CD8-positive, alpha-beta memory T cell (primary cell): ENCODE measurements around the gene ELAVL4. TPM values are rescaled to one million over a fixed set of nuclear protein-coding genes. Genes with fewer than 3 reads are reported as not detected.
A peak's percentile ranks its signal among the peaks of the same experiment; 100 is the strongest.

Experiments
- CTCF ChIA-PET: fragments of 350-600 bp; sonication (Branson Sonifier 250); formaldehyde crosslinking; loops from one replicate; lab custom pipeline; 2021; ENCODE audit warnings: antibody characterized with exemption; lab: Charles Lee
- POLR2A ChIA-PET: fragments of 350-600 bp; sonication (Branson Sonifier 250); formaldehyde crosslinking; loops from one replicate; lab custom pipeline; 2021; ENCODE audit warnings: antibody characterized with exemption; lab: Charles Lee
- DNase-seq, 5 donors: peaks; one replicate each; pipeline versions ENCODE4 v3.0.0 to v3.0.0-alpha.2; 2020 to 2022; ENCODE audit warnings: mixed read lengths in 1 of 5
- H3K27ac ChIP-seq: one replicate; pipeline ENCODE4 v1.7.0; 2013; ENCODE audit warnings: low read depth, mild to moderate bottlenecking, low read length, moderate library complexity
- H3K27me3 ChIP-seq: 2 replicates; pipeline ENCODE4 v1.7.0; 2013; ENCODE audit warnings: low read length, mild to moderate bottlenecking; ENCODE audit not compliant: insufficient read depth, poor library complexity, severe bottlenecking
- H3K36me3 ChIP-seq: 2 replicates; pipeline ENCODE4 v1.7.0; 2013; ENCODE audit warnings: mild to moderate bottlenecking, low read length, moderate library complexity; ENCODE audit not compliant: insufficient read depth
- H3K4me1 ChIP-seq: 2 replicates; pipeline ENCODE4 v1.7.0; 2013; ENCODE audit warnings: mild to moderate bottlenecking, low read length, moderate library complexity; ENCODE audit not compliant: insufficient read depth
- H3K4me3 ChIP-seq: 2 replicates; pipeline ENCODE4 v1.7.0; 2013; ENCODE audit warnings: mild to moderate bottlenecking, low read length
- H3K9me3 ChIP-seq: 2 replicates; pipeline ENCODE4 v1.7.0; 2013; ENCODE audit warnings: mild to moderate bottlenecking, low read length
- H3K27ac Mint-ChIP-seq, 8 donors: one replicate each; pipeline ENCODE4 v1.8.0; 2020 to 2021; ENCODE audit warnings: mixed read lengths in 8 of 8, mild to moderate bottlenecking in 6 of 8, inconsistent platforms in 3 of 8, moderate library complexity in 3 of 8
- H3K27me3 Mint-ChIP-seq, 2 donors: one replicate each; pipeline ENCODE4 v1.8.0; 2020 to 2021; ENCODE audit warnings: mixed read lengths in 2 of 2, mild to moderate bottlenecking in 1 of 2, moderate library complexity in 1 of 2
- H3K36me3 Mint-ChIP-seq, 3 donors: one replicate each; pipeline ENCODE4 v1.8.0; 2020 to 2021; ENCODE audit warnings: mixed read lengths in 3 of 3, inconsistent platforms in 1 of 3, mild to moderate bottlenecking in 1 of 3
- H3K4me1 Mint-ChIP-seq, 3 donors: one replicate each; pipeline ENCODE4 v1.8.0; 2020 to 2021; ENCODE audit warnings: mixed read lengths in 3 of 3, inconsistent platforms in 1 of 3, mild to moderate bottlenecking in 1 of 3
- H3K4me3 Mint-ChIP-seq, 7 donors: one replicate each; pipeline ENCODE4 v1.8.0; 2020 to 2021; ENCODE audit warnings: mixed read lengths in 7 of 7, mild to moderate bottlenecking in 6 of 7, moderate library complexity in 4 of 7, inconsistent platforms in 2 of 7
- H3K9me3 Mint-ChIP-seq, 5 donors: one replicate each; pipeline ENCODE4 v1.8.0; 2020 to 2022; ENCODE audit warnings: mixed read lengths in 5 of 5, mild to moderate bottlenecking in 3 of 5, moderate library complexity in 2 of 5, inconsistent platforms in 1 of 5
- polyA plus RNA-seq: library from polyadenylated mRNA; unstranded; fragments of 300-500 nt; fragmentation: Illumina TruSeq; gene quantifications from one replicate; pipeline ENCODE4 v1.2.3, GENCODE V29; 2021
- total RNA-seq, 2 experiments: library from RNA; stranded (reverse); gene quantifications; one replicate each; pipeline ENCODE4 v1.2.3, GENCODE V29; 2021

ELAVL4 gene
- total RNA-seq (not detected), polyA plus RNA-seq (0.10 TPM)

- H3K4me1 Mint-ChIP-seq, result peaks cover 15 to 19% (median 16%) of the 10 kb centered on the region in 3 donors
- Histone ChIP-seq H3K27me3 (peaks cover 8% of the 10 kb centered on the region), H3K27ac (no peak within 1 kb of the TSS), H3K4me3 (no peak within 1 kb of the TSS), H3K36me3 (no peaks in the 10 kb centered on the region), H3K4me1 (no peaks in the 10 kb centered on the region), H3K9me3 (no peaks in the 10 kb centered on the region)
- no peak for DNase-seq
- H3K4me3 Mint-ChIP-seq, result peak within 1 kb of the TSS; percentile 31 to 73 (median 57)
- no peaks in the 10 kb centered on the region for H3K36me3 Mint-ChIP-seq
- H3K27ac Mint-ChIP-seq, result peak within 1 kb of the TSS in 1 of 8 donors; percentile 12
- peaks cover 0 to 6% (median 0%) of the 10 kb centered on the region in 5 donors for H3K9me3 Mint-ChIP-seq
- H3K27me3 Mint-ChIP-seq, result peaks cover 36 to 71% of the 10 kb centered on the region in 2 donors
- ChIA-PET CTCF (no interaction called here), POLR2A (no interaction called here)
Observed at GRCh38 chr1:50108497-50109059, at the start of gene ELAVL4. ELAVL4 (plus strand) TSS chr1:50108920; CDS start chr1:50109190, 270 bp downstream.

- no peaks in the 10 kb centered on the region for H3K4me1 ChIP-seq
- Mint-ChIP-seq H3K9me3 (peaks cover 0 to 5% (median 0%) of the 10 kb centered on the region in 5 donors), H3K27ac (no peak overlapping the region), H3K27me3 (no peaks in the 10 kb centered on the region), H3K4me3 (no peak overlapping the region), H3K36me3 (no peaks in the 10 kb centered on the region), H3K4me1 (no peaks in the 10 kb centered on the region)
- no peak for DNase-seq
- H3K9me3 ChIP-seq, result no peaks in the 10 kb centered on the region
- H3K4me3 ChIP-seq, result no peak overlapping the region
- POLR2A ChIA-PET, result no interaction called here
- H3K27ac ChIP-seq, result no peak overlapping the region
- H3K36me3 ChIP-seq, result no peaks in the 10 kb centered on the region
- CTCF ChIA-PET, result no interaction called here
- H3K27me3 ChIP-seq, result no peaks in the 10 kb centered on the region
Observed at GRCh38 chr1:50060279-50060678, 48.4 kb upstream of the ELAVL4 start.

GRCh38 chr1:50066806-50067205 is 41.9 kb upstream of the ELAVL4 start:
- Histone ChIP-seq H3K4me3 (no peak overlapping the region), H3K9me3 (no peaks in the 10 kb centered on the region), H3K36me3 (no peaks in the 10 kb centered on the region), H3K4me1 (no peaks in the 10 kb centered on the region), H3K27ac (no peak overlapping the region), H3K27me3 (no peaks in the 10 kb centered on the region)
- Mint-ChIP-seq H3K27ac (no peak overlapping the region), H3K36me3 (no peaks in the 10 kb centered on the region), H3K4me3 (no peak overlapping the region), H3K9me3 (peaks cover 0 to 3% (median 0%) of the 10 kb centered on the region in 5 donors), H3K27me3 (peaks cover 0 to 3% of the 10 kb centered on the region in 2 donors), H3K4me1 (no peaks in the 10 kb centered on the region)
- POLR2A ChIA-PET, result no interaction called here
- CTCF ChIA-PET, result no interaction called here
- no peak for DNase-seq

GRCh38 chr1:50074931-50075330 is 33.8 kb upstream of the ELAVL4 start:
- no peak overlapping the region for H3K27ac Mint-ChIP-seq
- H3K9me3 Mint-ChIP-seq, result no peaks in the 10 kb centered on the region
- DNase-seq, result no peak
- no peaks in the 10 kb centered on the region for H3K36me3 Mint-ChIP-seq
- Histone ChIP-seq H3K4me1 (no peaks in the 10 kb centered on the region), H3K27me3 (no peaks in the 10 kb centered on the region), H3K9me3 (no peaks in the 10 kb centered on the region), H3K4me3 (no peak overlapping the region), H3K27ac (no peak overlapping the region), H3K36me3 (no peaks in the 10 kb centered on the region)
- POLR2A ChIA-PET, result no interaction called here
- peaks cover 0 to 1% of the 10 kb centered on the region in 2 donors for H3K27me3 Mint-ChIP-seq
- no peaks in the 10 kb centered on the region for H3K4me1 Mint-ChIP-seq
- no peak overlapping the region for H3K4me3 Mint-ChIP-seq
- CTCF ChIA-PET, result no interaction called here

- no peak overlapping the region for H3K4me3 Mint-ChIP-seq
Observed at GRCh38 chr1:50077273-50077672, 31.4 kb upstream of the ELAVL4 start.

GRCh38 chr1:50080904-50081586 is 27.7 kb upstream of the ELAVL4 start:
- DNase-seq, result no peak
- no peaks in the 10 kb centered on the region for H3K4me1 Mint-ChIP-seq

More at GRCh38 chr1:50077273-50077672, 31.4 kb upstream of the ELAVL4 start:
- Mint-ChIP-seq H3K27me3 (peaks cover 0 to 1% of the 10 kb centered on the region in 2 donors), H3K27ac (no peak overlapping the region), H3K36me3 (no peaks in the 10 kb centered on the region), H3K4me1 (no peaks in the 10 kb centered on the region), H3K9me3 (no peaks in the 10 kb centered on the region)
- Histone ChIP-seq H3K9me3 (no peaks in the 10 kb centered on the region), H3K36me3 (no peaks in the 10 kb centered on the region), H3K4me3 (no peak overlapping the region), H3K27ac (no peak overlapping the region), H3K27me3 (no peaks in the 10 kb centered on the region), H3K4me1 (no peaks in the 10 kb centered on the region)
- DNase-seq, result no peak
- ChIA-PET CTCF (no interaction called here), POLR2A (no interaction called here)

DNA sequence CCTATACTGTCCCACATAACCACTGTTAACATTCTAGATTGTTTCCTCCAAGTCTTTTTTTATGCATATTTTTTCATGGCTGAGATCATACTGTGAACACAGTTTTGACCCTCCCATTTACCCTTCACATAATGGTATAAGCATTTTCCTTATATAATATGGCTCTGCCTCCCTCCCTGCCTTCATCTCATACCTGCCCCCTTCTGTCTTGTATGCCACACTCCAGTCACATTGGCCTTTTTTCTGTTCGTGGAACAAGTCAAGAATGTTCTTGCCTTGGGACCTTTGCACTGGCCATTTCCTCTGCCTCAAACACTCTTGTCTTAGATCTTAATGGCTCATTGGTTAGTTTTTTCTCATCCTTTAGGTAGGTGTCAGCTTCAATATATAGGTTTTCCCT is 24.3 kb upstream of the ELAVL4 start:
- no peaks in the 10 kb centered on the region for H3K4me1 Mint-ChIP-seq
- Histone ChIP-seq H3K4me1 (no peaks in the 10 kb centered on the region), H3K36me3 (no peaks in the 10 kb centered on the region), H3K4me3 (no peak overlapping the region), H3K9me3 (no peaks in the 10 kb centered on the region), H3K27ac (no peak overlapping the region), H3K27me3 (no peaks in the 10 kb centered on the region)
- ChIA-PET POLR2A (no interaction called here), CTCF (no interaction called here)
- H3K9me3 Mint-ChIP-seq, result no peaks in the 10 kb centered on the region
- no peak overlapping the region for H3K4me3 Mint-ChIP-seq
- H3K36me3 Mint-ChIP-seq, result no peaks in the 10 kb centered on the region
- no peaks in the 10 kb centered on the region for H3K27me3 Mint-ChIP-seq
- DNase-seq, result no peak
- H3K27ac Mint-ChIP-seq, result no peak overlapping the region

More at GRCh38 chr1:50080904-50081586, 27.7 kb upstream of the ELAVL4 start:
- Mint-ChIP-seq H3K36me3 (no peaks in the 10 kb centered on the region), H3K4me3 (no peak overlapping the region), H3K9me3 (no peaks in the 10 kb centered on the region), H3K27me3 (peaks cover 0 to 1% of the 10 kb centered on the region in 2 donors), H3K27ac (peak overlapping the region in 1 of 8 donors; percentile 25)
- no peak overlapping the region for H3K4me3 ChIP-seq
- H3K27ac ChIP-seq, result no peak overlapping the region
- no peaks in the 10 kb centered on the region for H3K27me3 ChIP-seq
- H3K36me3 ChIP-seq, result no peaks in the 10 kb centered on the region
- no peaks in the 10 kb centered on the region for H3K9me3 ChIP-seq
- ChIA-PET POLR2A (no interaction called here), CTCF (no interaction called here)
- H3K4me1 ChIP-seq, result no peaks in the 10 kb centered on the region

GRCh38 chr1:50091068-50091467 is 17.7 kb upstream of the ELAVL4 start:
- no peaks in the 10 kb centered on the region for H3K36me3 Mint-ChIP-seq
- H3K4me1 ChIP-seq, result no peaks in the 10 kb centered on the region
- H3K27me3 ChIP-seq, result no peaks in the 10 kb centered on the region
- no peak overlapping the region for H3K4me3 ChIP-seq
- no peaks in the 10 kb centered on the region for H3K4me1 Mint-ChIP-seq
- no peak overlapping the region for H3K4me3 Mint-ChIP-seq
- CTCF ChIA-PET, result no interaction called here
- no peak for DNase-seq
- POLR2A ChIA-PET, result no interaction called here
- no peaks in the 10 kb centered on the region for H3K36me3 ChIP-seq
- H3K9me3 ChIP-seq, result no peaks in the 10 kb centered on the region
- no peak overlapping the region for H3K27ac ChIP-seq
- no peaks in the 10 kb centered on the region for H3K9me3 Mint-ChIP-seq
- no peak overlapping the region for H3K27ac Mint-ChIP-seq
- peaks cover 5 to 9% of the 10 kb centered on the region in 2 donors for H3K27me3 Mint-ChIP-seq
